Measurements from ENCODE around the gene ASIC2. TPM values are rescaled to one million over a fixed set of nuclear protein-coding genes. Genes with fewer than 3 reads are reported as not detected.
A peak's percentile ranks its signal among the peaks of the same experiment; 100 is the strongest.

Gene ASIC2
- total and polyA plus RNA-seq, 9 donors = under 0.01 to 0.71 (median 0.16) TPM

- peaks cover 72% of the 10 kb centered on the region for H3K27me3 ChIP-seq (ENCODE audit: control insufficient read depth, insufficient read depth, low read length)
- no peak overlapping the region for H3K27ac ChIP-seq (ENCODE audit: low read length)
- H3K9me3 ChIP-seq (replicated peaks; ENCODE audit: control insufficient read depth, low read depth, low read length) = no peaks in the 10 kb centered on the region
- H3K4me1 ChIP-seq (ENCODE audit: control insufficient read depth, insufficient read depth, low read length) = peaks cover 4% of the 10 kb centered on the region
- H3K36me3 ChIP-seq (ENCODE audit: control insufficient read depth, insufficient read depth, low read length) = no peaks in the 10 kb centered on the region
- DNase-seq = no peak
- WGBS (ENCODE audit: insufficient coverage) = 59% methylated on average over 8 of the region's 8 CpGs
- H3K4me3 ChIP-seq (ENCODE audit: low read length) = no peak overlapping the region
These were observed 2.8 kb downstream of the ASIC2 start for GRCh38 chr17:33290253-33290652.

- H3K27me3 ChIP-seq (ENCODE audit: control insufficient read depth, insufficient read depth, low read length) = peaks cover 61% of the 10 kb centered on the region
- WGBS (ENCODE audit: insufficient coverage) = no CpG with 5 or more reads among the region's 1 CpG
These were observed 4.1 kb downstream of the ASIC2 start for GRCh38 chr17:33288954-33289353.

GRCh38 chr17:33287096-33287725 is 5.9 kb downstream of the ASIC2 start:
- Histone ChIP-seq H3K9me3 (replicated peaks; ENCODE audit: control insufficient read depth, low read depth, low read length) (no peaks in the 10 kb centered on the region), H3K27ac (ENCODE audit: low read length) (no peak overlapping the region), H3K4me1 (ENCODE audit: control insufficient read depth, insufficient read depth, low read length) (peaks cover under 1% of the 10 kb centered on the region), H3K4me3 (ENCODE audit: low read length) (no peak overlapping the region), H3K36me3 (ENCODE audit: control insufficient read depth, insufficient read depth, low read length) (no peaks in the 10 kb centered on the region), H3K27me3 (ENCODE audit: control insufficient read depth, insufficient read depth, low read length) (peaks cover 44% of the 10 kb centered on the region)
- 66% methylated on average over 2 of the region's 3 CpGs for WGBS (ENCODE audit: insufficient coverage)
- no peak for DNase-seq

More at GRCh38 chr17:33288954-33289353, 4.1 kb downstream of the ASIC2 start:
- Histone ChIP-seq H3K9me3 (replicated peaks; ENCODE audit: control insufficient read depth, low read depth, low read length) (no peaks in the 10 kb centered on the region), H3K36me3 (ENCODE audit: control insufficient read depth, insufficient read depth, low read length) (no peaks in the 10 kb centered on the region), H3K4me3 (ENCODE audit: low read length) (no peak overlapping the region), H3K27ac (ENCODE audit: low read length) (no peak overlapping the region), H3K4me1 (ENCODE audit: control insufficient read depth, insufficient read depth, low read length) (peaks cover 4% of the 10 kb centered on the region)
- no peak for DNase-seq

GRCh38 chr17:33285413-33285812 is 7.7 kb downstream of the ASIC2 start:
- 81% methylated on average over 2 of the region's 3 CpGs for WGBS (ENCODE audit: insufficient coverage)
- no peak overlapping the region for H3K27ac ChIP-seq (ENCODE audit: low read length)

GRCh38 chr17:33284022-33284421 is 9.1 kb downstream of the ASIC2 start:
- peak; percentile 51 for DNase-seq
- H3K27me3 ChIP-seq (ENCODE audit: control insufficient read depth, insufficient read depth, low read length) = peaks cover 18% of the 10 kb centered on the region
- no peaks in the 10 kb centered on the region for H3K9me3 ChIP-seq (replicated peaks; ENCODE audit: control insufficient read depth, low read depth, low read length)
- H3K27ac ChIP-seq (ENCODE audit: low read length) = no peak overlapping the region
- WGBS (ENCODE audit: insufficient coverage) = no CpG with 5 or more reads among the region's 4 CpGs
- H3K36me3 ChIP-seq (ENCODE audit: control insufficient read depth, insufficient read depth, low read length) = no peaks in the 10 kb centered on the region
- H3K4me3 ChIP-seq (ENCODE audit: low read length) = no peak overlapping the region
- H3K4me1 ChIP-seq (ENCODE audit: control insufficient read depth, insufficient read depth, low read length) = no peaks in the 10 kb centered on the region

More at GRCh38 chr17:33285413-33285812, 7.7 kb downstream of the ASIC2 start:
- no peaks in the 10 kb centered on the region for H3K36me3 ChIP-seq (ENCODE audit: control insufficient read depth, insufficient read depth, low read length)
- H3K27me3 ChIP-seq (ENCODE audit: control insufficient read depth, insufficient read depth, low read length) = peaks cover 30% of the 10 kb centered on the region
- no peaks in the 10 kb centered on the region for H3K4me1 ChIP-seq (ENCODE audit: control insufficient read depth, insufficient read depth, low read length)
- H3K4me3 ChIP-seq (ENCODE audit: low read length) = no peak overlapping the region
- DNase-seq = no peak
- no peaks in the 10 kb centered on the region for H3K9me3 ChIP-seq (replicated peaks; ENCODE audit: control insufficient read depth, low read depth, low read length)

- DNase-seq = no peak
- no peaks in the 10 kb centered on the region for H3K36me3 ChIP-seq (ENCODE audit: control insufficient read depth, insufficient read depth, low read length)
- no peak overlapping the region for H3K27ac ChIP-seq (ENCODE audit: low read length)
- H3K4me3 ChIP-seq (ENCODE audit: low read length) = no peak overlapping the region
- no peaks in the 10 kb centered on the region for H3K4me1 ChIP-seq (ENCODE audit: control insufficient read depth, insufficient read depth, low read length)
- 43% methylated on average over 1 of the region's 8 CpGs for WGBS (ENCODE audit: insufficient coverage)
- H3K27me3 ChIP-seq (ENCODE audit: control insufficient read depth, insufficient read depth, low read length) = peaks cover 6% of the 10 kb centered on the region
- H3K9me3 ChIP-seq (replicated peaks; ENCODE audit: control insufficient read depth, low read depth, low read length) = no peaks in the 10 kb centered on the region
These were observed 12.7 kb downstream of the ASIC2 start for GRCh38 chr17:33280162-33280943.

- no peaks in the 10 kb centered on the region for H3K4me1 ChIP-seq (ENCODE audit: control insufficient read depth, insufficient read depth, low read length)
- 42% methylated on average over 7 of the region's 10 CpGs for whole genome bisulfite sequencing (ENCODE audit: insufficient coverage)
These were observed 15.5 kb downstream of the ASIC2 start for GRCh38 chr17:33277436-33278100.

GRCh38 chr17:33273743-33274410 is 19.2 kb downstream of the ASIC2 start:
- Histone ChIP-seq H3K9me3 (replicated peaks; ENCODE audit: control insufficient read depth, low read depth, low read length) (no peaks in the 10 kb centered on the region), H3K27ac (ENCODE audit: low read length) (no peak overlapping the region), H3K27me3 (ENCODE audit: control insufficient read depth, insufficient read depth, low read length) (peaks cover 11% of the 10 kb centered on the region), H3K36me3 (ENCODE audit: control insufficient read depth, insufficient read depth, low read length) (no peaks in the 10 kb centered on the region), H3K4me3 (ENCODE audit: low read length) (no peak overlapping the region), H3K4me1 (ENCODE audit: control insufficient read depth, insufficient read depth, low read length) (no peaks in the 10 kb centered on the region)
- WGBS (ENCODE audit: insufficient coverage) = 76% methylated on average over 2 of the region's 3 CpGs
- DNase-seq = no peak

More at GRCh38 chr17:33277436-33278100, 15.5 kb downstream of the ASIC2 start:
- H3K4me3 ChIP-seq (ENCODE audit: low read length) = no peak overlapping the region
- no peaks in the 10 kb centered on the region for H3K36me3 ChIP-seq (ENCODE audit: control insufficient read depth, insufficient read depth, low read length)
- no peaks in the 10 kb centered on the region for H3K9me3 ChIP-seq (replicated peaks; ENCODE audit: control insufficient read depth, low read depth, low read length)
- H3K27ac ChIP-seq (ENCODE audit: low read length) = no peak overlapping the region
- peaks cover 11% of the 10 kb centered on the region for H3K27me3 ChIP-seq (ENCODE audit: control insufficient read depth, insufficient read depth, low read length)
- DNase-seq = no peak

GRCh38 chr17:33273271-33273670 is 19.8 kb downstream of the ASIC2 start:
- Histone ChIP-seq H3K4me1 (ENCODE audit: control insufficient read depth, insufficient read depth, low read length) (no peaks in the 10 kb centered on the region), H3K36me3 (ENCODE audit: control insufficient read depth, insufficient read depth, low read length) (no peaks in the 10 kb centered on the region), H3K27me3 (ENCODE audit: control insufficient read depth, insufficient read depth, low read length) (peaks cover 11% of the 10 kb centered on the region), H3K27ac (ENCODE audit: low read length) (no peak overlapping the region), H3K4me3 (ENCODE audit: low read length) (no peak overlapping the region), H3K9me3 (replicated peaks; ENCODE audit: control insufficient read depth, low read depth, low read length) (no peaks in the 10 kb centered on the region)
- no CpG with 5 or more reads among the region's 2 CpGs for whole genome bisulfite sequencing (ENCODE audit: insufficient coverage)
- no peak for DNase-seq

- no peaks in the 10 kb centered on the region for H3K9me3 ChIP-seq (replicated peaks; ENCODE audit: control insufficient read depth, low read depth, low read length)
- no peak for DNase-seq
- H3K36me3 ChIP-seq (ENCODE audit: control insufficient read depth, insufficient read depth, low read length) = no peaks in the 10 kb centered on the region
- H3K4me3 ChIP-seq (ENCODE audit: low read length) = no peak overlapping the region
- 100% methylated on average over 2 of the region's 2 CpGs for WGBS (ENCODE audit: insufficient coverage)
- H3K27ac ChIP-seq (ENCODE audit: low read length) = no peak overlapping the region
- peaks cover 7% of the 10 kb centered on the region for H3K27me3 ChIP-seq (ENCODE audit: control insufficient read depth, insufficient read depth, low read length)
- no peaks in the 10 kb centered on the region for H3K4me1 ChIP-seq (ENCODE audit: control insufficient read depth, insufficient read depth, low read length)
These were observed 20.7 kb downstream of the ASIC2 start for GRCh38 chr17:33272438-33272837.

Data from muscle of leg (tissue), 11 donors.